GM12873 (cell line): Measurements from ENCODE around the gene GDF7.
A peak's percentile ranks its signal among the peaks of the same experiment; 100 is the strongest.

Experiments used
- TF ChIP-seq, protein P1 (sequence below): IDR thresholded peaks from 2 replicates; pipeline ENCODE4 v1.5.1; 2012; ENCODE audit warnings: low read depth, mild to moderate bottlenecking, moderate library complexity, low read length, control low read depth; ENCODE audit not compliant: insufficient read depth; ENCODE audit errors: missing control alignments

The GDF7 gene

DNA sequence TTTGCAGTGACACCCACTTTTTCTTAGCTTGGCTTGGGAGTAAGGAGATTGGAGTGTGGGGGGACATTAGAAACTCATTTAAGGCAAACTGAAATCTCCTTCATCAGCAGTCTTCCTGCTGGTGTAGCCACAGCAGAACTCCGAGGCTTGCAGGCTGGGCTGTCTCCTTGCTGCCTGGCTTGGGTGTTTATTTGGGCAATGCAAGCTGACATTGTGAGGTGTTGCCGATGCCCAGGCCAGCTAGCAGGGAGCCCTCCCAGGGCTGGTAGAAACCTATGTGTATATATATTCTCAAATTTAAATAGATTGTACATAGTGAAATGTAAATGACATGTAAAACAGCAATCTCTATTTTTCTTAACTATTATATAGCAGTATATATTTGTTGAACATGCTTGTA lies 11.8 kb downstream of the GDF7 start:
- TF ChIP-seq, protein P1, sequence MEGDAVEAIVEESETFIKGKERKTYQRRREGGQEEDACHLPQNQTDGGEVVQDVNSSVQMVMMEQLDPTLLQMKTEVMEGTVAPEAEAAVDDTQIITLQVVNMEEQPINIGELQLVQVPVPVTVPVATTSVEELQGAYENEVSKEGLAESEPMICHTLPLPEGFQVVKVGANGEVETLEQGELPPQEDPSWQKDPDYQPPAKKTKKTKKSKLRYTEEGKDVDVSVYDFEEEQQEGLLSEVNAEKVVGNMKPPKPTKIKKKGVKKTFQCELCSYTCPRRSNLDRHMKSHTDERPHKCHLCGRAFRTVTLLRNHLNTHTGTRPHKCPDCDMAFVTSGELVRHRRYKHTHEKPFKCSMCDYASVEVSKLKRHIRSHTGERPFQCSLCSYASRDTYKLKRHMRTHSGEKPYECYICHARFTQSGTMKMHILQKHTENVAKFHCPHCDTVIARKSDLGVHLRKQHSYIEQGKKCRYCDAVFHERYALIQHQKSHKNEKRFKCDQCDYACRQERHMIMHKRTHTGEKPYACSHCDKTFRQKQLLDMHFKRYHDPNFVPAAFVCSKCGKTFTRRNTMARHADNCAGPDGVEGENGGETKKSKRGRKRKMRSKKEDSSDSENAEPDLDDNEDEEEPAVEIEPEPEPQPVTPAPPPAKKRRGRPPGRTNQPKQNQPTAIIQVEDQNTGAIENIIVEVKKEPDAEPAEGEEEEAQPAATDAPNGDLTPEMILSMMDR = no peak

- TF ChIP-seq, protein P1 = no peak
Observed at GRCh38 chr2:20680744-20681375, 13.9 kb downstream of the GDF7 start.

- TF ChIP-seq, protein P1 = peak; percentile 50
Observed at GRCh38 chr2:20682167-20682920, 15.4 kb downstream of the GDF7 start.

GRCh38 chr2:20684581-20685063 lies 17.7 kb downstream of the GDF7 start:
- TF ChIP-seq, protein P1 = no peak

GRCh38 chr2:20687260-20687832 lies 20.4 kb downstream of the GDF7 start:
- TF ChIP-seq, protein P1 = no peak

GRCh38 chr2:20689428-20690264 lies 22.7 kb downstream of the GDF7 start:
- TF ChIP-seq, protein P1 = no peak
